Measurements from ENCODE around the gene IRF1. TPM values are rescaled to one million over a fixed set of nuclear protein-coding genes. Genes with fewer than 3 reads are reported as not detected.

Gene IRF1
- total and polyA plus RNA-seq, 2 of the 8 experiments (the other 6 are each of a cell fraction or from before 2014, with no cell fraction given): 4.0 to 8.5 TPM

GRCh38 chr5:132485641-132486317, 4.8 kb downstream of the IRF1 start:
- no peak overlapping the region for H4K5ac ChIP-seq (ENCODE audit: insufficient read length, low read depth, low read length)
- no peak overlapping the region for H3K14ac ChIP-seq (ENCODE audit: insufficient read length)
- no peaks in the 10 kb centered on the region; the same call in 1 of the 2 replicates for H3K79me1 ChIP-seq (ENCODE audit: low read depth, low read length)
- peaks cover 0 to 6% (median 3%) of the 10 kb centered on the region in 4 experiments; a peak in 4 of 7 replicates for H3K4me1 ChIP-seq (replicated peaks in 1 of 4; ENCODE audit: control insufficient read depth in 3 of 4, insufficient read depth in 4 of 4, low read length in 3 of 4)
- H2BK20ac ChIP-seq (ENCODE audit: low read length): no peak overlapping the region
- no peak overlapping the region for H2AK5ac ChIP-seq (ENCODE audit: low read depth, low read length)
- no peak overlapping the region for H2AFZ ChIP-seq (ENCODE audit: low read length)
- no peak overlapping the region for H3K4me2 ChIP-seq (ENCODE audit: insufficient read depth in 1 of 2, low read depth in 2 of 2, low read length in 2 of 2)
- H3K23ac ChIP-seq (ENCODE audit: insufficient read length): no peak overlapping the region
- H3K79me2 ChIP-seq (ENCODE audit: control insufficient read depth in 1 of 2, insufficient read depth in 2 of 2, low read length in 2 of 2): no peaks in the 10 kb centered on the region
- no peak overlapping the region for H2BK120ac ChIP-seq (replicated peaks; ENCODE audit: low read depth, low read length)
- peaks cover 0 to 13% of the 10 kb centered on the region in 2 experiments for H4K20me1 ChIP-seq (replicated peaks in 1 of 2; ENCODE audit: control insufficient read depth in 1 of 2, insufficient read depth in 2 of 2, low read length in 2 of 2)
- TF ChIP-seq EZH2 (IDR thresholded peaks at IDR 0.05; ENCODE audit: low read depth, low read length, severe bottlenecking) (no peak), CBX8 (IDR thresholded peaks at IDR 0.05; ENCODE audit: borderline replicate concordance, low read depth, low read length) (no peak), SP2 (IDR thresholded peaks at IDR 0.05; ENCODE audit: low read length) (no peak), TBP (IDR thresholded peaks at IDR 0.05; ENCODE audit: low read depth, low read length) (no peak)
- H3K27me3 ChIP-seq (replicated peaks in 1 of 4; ENCODE audit: control insufficient read depth in 3 of 4, extremely low read depth in 1 of 4, insufficient read depth in 3 of 4, low read length in 3 of 4): peaks cover 0 to 7% (median under 1%) of the 10 kb centered on the region in 4 experiments; a peak in 3 of 7 replicates
- no peak overlapping the region for H3K18ac ChIP-seq (ENCODE audit: extremely low read depth, low read length)
- H4K91ac ChIP-seq (replicated peaks; ENCODE audit: insufficient read length, low read length): no peak overlapping the region
- ChIA-PET CTCF (ENCODE audit: partially characterized antibody) (interaction anchor here (1.0 to 7.9 kb wide), 9 partner anchors 8 to 65 kb away, joined by 3 to 77 read pairs (median 6); no protein-coding TSS in a partner anchor), POLR2A (ENCODE audit: partially characterized antibody) (interaction anchor here (0.7 to 1.1 kb wide), 3 partner anchors 13 to 37 kb away, joined by 3 to 4 read pairs (median 3); no protein-coding TSS in a partner anchor)
- H2BK15ac ChIP-seq (ENCODE audit: low read length): no peak overlapping the region
- no peak overlapping the region for H3K56ac ChIP-seq (replicated peaks; ENCODE audit: insufficient read length, low read depth, low read length)
- H2BK5ac ChIP-seq (ENCODE audit: low read depth, low read length): no peak overlapping the region
- no peaks in the 10 kb centered on the region for H3K9me3 ChIP-seq (ENCODE audit: insufficient read depth in 2 of 2, low read depth in 1 of 2, low read length in 1 of 2)
- H3K9ac ChIP-seq (replicated peaks in 1 of 4; ENCODE audit: extremely low read depth in 1 of 4, low read depth in 3 of 4, low read length in 3 of 4): no peak overlapping the region
- peaks cover 4 to 18% (median 13%) of the 10 kb centered on the region in 4 experiments; a peak in 6 of 8 replicates for H3K36me3 ChIP-seq (ENCODE audit: control insufficient read depth in 2 of 4, insufficient read depth in 4 of 4, low read length in 3 of 4)
- H3K27ac ChIP-seq (ENCODE audit: low read depth, low read length): no peak overlapping the region
- no peak overlapping the region for H3K4me3 ChIP-seq (ENCODE audit: extremely low read depth in 1 of 4, insufficient read depth in 2 of 4, low read depth in 3 of 4, low read length in 4 of 4)
- no peak overlapping the region for H3K4ac ChIP-seq (replicated peaks; ENCODE audit: insufficient read length, low read depth, low read length)
- H2BK12ac ChIP-seq (ENCODE audit: low read depth, low read length): no peak overlapping the region
- no peak for FAIRE-seq
- 75% methylated on average over 6 of the region's 6 CpGs; no CpG with 5 or more reads in 1 of the 2 experiments for WGBS, 2 experiments (ENCODE audit: extremely low coverage in 1 of 2, insufficient coverage in 1 of 2, insufficient read length in 1 of 2, insufficient replicate concordance in 2 of 2, low coverage in 1 of 2, low lambda C conversion rate in 2 of 2, missing lambda C conversion rate in 1 of 2)
- DNase-seq (ENCODE audit: low read depth in 1 of 2, low spot score in 2 of 2): no peak
- peaks cover 7% of the 10 kb centered on the region; the same call in 1 of the 2 replicates for H3K23me2 ChIP-seq (ENCODE audit: low read depth, low read length)
- H4K8ac ChIP-seq (ENCODE audit: extremely low read depth, insufficient read depth, low read length): no peak overlapping the region

Data from H1 (cell line).